AG04450 (cell line): ENCODE results near the gene SNAP25. TPM values are rescaled to one million over a fixed set of nuclear protein-coding genes. Genes with fewer than 3 reads are reported as not detected.

Experiments used
- CTCF ChIA-PET: fragments of 300-600, 350-600 bp; formaldehyde crosslinking; extraction: SDS; loops from one replicate; lab custom pipeline; 2022; ENCODE audit warnings: antibody characterized with exemption, inconsistent platforms; lab: Charles Lee
- POLR2A ChIA-PET: fragments of 350-600 bp; formaldehyde crosslinking; extraction: SDS; loops from one replicate; lab custom pipeline; 2021; ENCODE audit warnings: antibody characterized with exemption, inconsistent platforms; lab: Yijun Ruan, JAX
- DNase-seq: peaks from one replicate; pipeline ENCODE4 v3.0.0-alpha.2; 2011; ENCODE audit warnings: low read depth, low spot score
- H3K27ac ChIP-seq: one replicate; pipeline ENCODE4 v1.5.1; 2012; ENCODE audit warnings: low read depth, low read length, control low read depth
- H3K27me3 ChIP-seq: one replicate; pipeline ENCODE4 v1.6.0; 2012; ENCODE audit warnings: low read length; ENCODE audit not compliant: control insufficient read depth, insufficient read depth
- H3K4me3 ChIP-seq: 2 replicates; pipeline ENCODE4 v1.5.1; 2011; ENCODE audit warnings: mild to moderate bottlenecking, low read depth, low read length, control low read depth
- H3K9me3 ChIP-seq: 2 replicates; pipeline ENCODE4 v1.5.1; 2012; ENCODE audit warnings: low read length; ENCODE audit not compliant: control insufficient read depth, insufficient read depth
- CTCF ChIP-seq: IDR thresholded peaks from 2 replicates; pipeline ENCODE4 v1.5.1; 2011; ENCODE audit warnings: low read depth, low read length, control low read depth, inconsistent platforms
- polyA plus RNA-seq: library from polyadenylated mRNA; depleted of rRNA; stranded (reverse); fragments of >200 nt; gene quantifications from 2 replicates; pipeline ENCODE4 v1.2.3, GENCODE V29; 2011

SNAP25 gene
- polyA plus RNA-seq, 1 experiment, result 6.6 TPM

DNA sequence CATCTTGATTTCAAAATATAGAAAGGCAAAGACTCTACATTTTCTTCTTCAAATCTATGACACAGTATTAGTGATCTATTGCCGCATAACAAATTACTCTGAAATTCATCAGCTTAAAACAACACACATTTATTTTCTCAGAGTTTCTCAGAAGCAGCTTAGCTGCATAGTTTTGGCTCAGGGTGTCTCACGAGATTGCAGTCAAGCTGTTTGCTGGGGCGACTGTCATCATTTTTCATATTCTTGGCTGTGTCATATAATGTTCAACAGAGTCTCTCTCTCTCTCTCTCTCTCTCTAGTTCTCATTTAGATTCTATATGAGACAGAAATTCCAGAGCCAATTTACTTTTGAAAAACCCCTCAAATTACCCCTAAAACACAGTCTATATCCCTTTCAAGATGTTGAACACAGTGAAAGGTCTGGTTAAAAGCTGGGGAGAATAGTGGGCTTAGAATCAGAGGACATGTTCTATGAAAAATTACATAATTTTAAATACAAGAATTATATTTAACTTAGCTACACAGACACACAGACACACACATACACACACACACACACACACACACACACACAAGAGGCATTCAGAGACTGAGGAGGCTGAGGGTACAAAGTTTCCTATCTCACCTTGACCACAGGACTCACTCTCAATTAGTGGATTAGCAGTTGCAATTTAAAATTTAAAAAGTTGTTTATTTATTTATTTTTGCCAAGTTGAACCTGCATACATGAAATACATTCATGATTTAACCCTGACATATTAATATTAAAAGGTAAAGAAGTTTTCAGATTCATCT, 128.7 kb downstream of the SNAP25 start:
- no peak for DNase-seq
- CTCF ChIA-PET, result interaction anchor here (1.3 kb wide), 1 partner anchor 11 kb away, joined by 5 read pairs; no protein-coding TSS in a partner anchor

DNA sequence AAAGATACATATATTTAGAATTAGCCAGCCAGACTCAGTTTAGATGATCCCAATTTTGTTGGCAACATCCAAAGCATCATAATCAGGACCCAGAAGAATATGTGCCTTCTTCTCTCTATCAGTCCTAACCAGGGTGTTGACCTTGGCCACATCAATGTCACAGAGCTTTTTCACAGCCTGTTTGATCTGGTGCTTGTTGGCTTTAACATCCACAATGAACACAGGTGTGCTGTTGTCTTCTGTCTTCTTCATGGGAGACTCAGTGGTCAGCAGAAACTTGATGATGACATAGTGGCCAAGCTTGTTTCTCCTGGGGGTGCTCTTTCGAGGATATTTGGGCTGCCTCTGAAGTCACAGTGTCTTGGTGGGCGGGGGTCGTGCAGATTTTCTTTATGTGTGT, 130.5 kb downstream of the SNAP25 start:
- Histone ChIP-seq H3K27ac (no peak overlapping the region), H3K4me3 (no peak overlapping the region), H3K27me3 (no peaks in the 10 kb centered on the region), H3K9me3 (no peaks in the 10 kb centered on the region)
- TF ChIP-seq CTCF, result no peak
- POLR2A ChIA-PET, result no interaction called here
- no peak for DNase-seq
- CTCF ChIA-PET, result no interaction called here

More for the DNA sequence above, 128.7 kb downstream of the SNAP25 start:
- no peaks in the 10 kb centered on the region for H3K27me3 ChIP-seq
- no peak for TF ChIP-seq CTCF
- no peak overlapping the region for H3K4me3 ChIP-seq
- POLR2A ChIA-PET, result no interaction called here
- peaks cover under 1% of the 10 kb centered on the region; the same call in 1 of the 2 replicates for H3K9me3 ChIP-seq
- no peak overlapping the region for H3K27ac ChIP-seq

- Histone ChIP-seq H3K27me3 (no peaks in the 10 kb centered on the region), H3K9me3 (no peaks in the 10 kb centered on the region), H3K27ac (no peak overlapping the region), H3K4me3 (no peak overlapping the region)
- ChIA-PET POLR2A (no interaction called here), CTCF (no interaction called here)
- no peak for TF ChIP-seq CTCF
- DNase-seq, result no peak
These were observed 131.7 kb downstream of the SNAP25 start for GRCh38 chr20:10350188-10350842.

DNA sequence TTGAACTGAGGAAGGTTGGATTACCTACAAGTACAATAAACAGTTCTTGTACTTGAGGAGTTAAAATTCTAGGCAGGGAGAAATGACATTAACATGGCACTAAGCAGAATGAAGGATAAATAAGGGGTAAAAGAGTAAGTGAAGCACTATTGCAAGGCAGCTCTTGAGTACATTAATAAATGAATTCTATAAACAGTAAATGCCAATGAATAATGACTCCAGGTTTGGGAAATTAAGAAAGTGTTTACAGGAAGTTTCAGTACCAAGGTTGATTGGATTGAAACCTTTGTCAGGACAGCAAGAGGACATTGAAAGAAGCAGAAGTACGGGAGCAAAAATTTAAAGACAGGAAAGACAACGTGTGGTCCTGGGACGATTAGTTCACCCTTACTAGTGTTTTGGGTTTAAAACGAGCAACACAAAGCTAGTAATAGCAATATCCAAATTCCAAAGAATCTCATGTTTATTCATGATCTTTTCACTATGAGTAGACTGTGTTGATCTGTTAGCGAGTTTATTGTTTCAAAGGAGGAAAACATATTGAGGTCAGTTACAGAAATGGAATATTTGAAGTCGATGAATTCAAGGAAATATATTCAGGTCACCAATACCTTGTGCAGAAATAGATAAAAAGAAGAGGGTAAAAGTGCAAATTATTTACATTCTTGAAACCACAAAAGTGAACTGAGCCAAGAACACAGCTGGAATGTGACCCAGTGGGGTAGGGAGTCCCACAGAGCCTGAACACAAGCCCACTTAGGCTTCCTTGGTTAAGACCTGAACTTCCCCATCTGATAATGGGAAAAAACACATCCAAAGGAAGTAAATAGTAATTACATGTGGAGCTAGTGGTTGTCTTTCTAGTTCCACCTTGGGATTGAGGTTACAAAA, 134.5 kb downstream of the SNAP25 start:
- no peak for DNase-seq
- Histone ChIP-seq H3K9me3 (no peaks in the 10 kb centered on the region), H3K27me3 (no peaks in the 10 kb centered on the region), H3K4me3 (no peak overlapping the region), H3K27ac (no peak overlapping the region)
- no peak for TF ChIP-seq CTCF
- POLR2A ChIA-PET, result no interaction called here
- CTCF ChIA-PET, result interaction anchor here (0.9 to 1.7 kb wide), 3 partner anchors 33 to 375 kb away, joined by 3 to 4 read pairs (median 4); no protein-coding TSS in a partner anchor
